ENCODE data around the gene C3orf52.

The C3orf52 gene

GRCh38 chr3:112122870-112123269 is 36.7 kb downstream of the C3orf52 start:
- TF ChIP-seq CTCF (IDR thresholded peaks at IDR 0.05; ENCODE audit: borderline replicate concordance, control extremely low read depth, extremely low read depth, insufficient read depth, missing control alignments) = no peak
- no peak for DNase-seq (ENCODE audit: low spot score)
- in situ Hi-C loops (cut with MboI; ENCODE audit: low sequenced_read_pairs, unreplicated experiment) = no loop called here

DNA sequence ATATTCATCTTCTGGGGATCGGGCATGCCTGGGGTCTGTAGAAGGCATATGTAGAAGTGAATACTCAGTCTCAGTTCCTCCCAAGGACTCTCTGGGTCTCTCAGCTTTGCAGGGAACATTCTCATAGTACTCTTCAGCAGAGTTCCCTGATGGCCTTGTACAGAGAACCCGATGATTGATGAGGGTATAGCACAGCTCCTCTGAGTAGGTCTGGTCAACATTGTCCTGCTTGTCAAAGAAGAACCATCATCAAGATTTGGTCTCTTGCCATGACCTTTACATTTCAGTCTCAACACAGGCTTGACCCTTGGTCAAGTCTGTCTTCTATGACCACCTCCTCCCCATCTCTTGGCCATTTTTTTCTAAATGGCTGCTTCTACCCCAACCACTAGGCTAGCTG is 37.4 kb downstream of the C3orf52 start:
- no peak for TF ChIP-seq CTCF (IDR thresholded peaks at IDR 0.05; ENCODE audit: borderline replicate concordance, control extremely low read depth, extremely low read depth, insufficient read depth, missing control alignments)
- in situ Hi-C loops (cut with MboI; ENCODE audit: low sequenced_read_pairs, unreplicated experiment) = no loop called here
- DNase-seq (ENCODE audit: low spot score) = no peak

- in situ Hi-C loops (cut with MboI; ENCODE audit: low sequenced_read_pairs, unreplicated experiment) = loop anchor here (25.0 kb wide), 1 partner anchor 862 kb away; the partner anchor contains the start of genes CD200R1 and GTPBP8
- no peak for TF ChIP-seq CTCF (IDR thresholded peaks at IDR 0.05; ENCODE audit: borderline replicate concordance, control extremely low read depth, extremely low read depth, insufficient read depth, missing control alignments)
- DNase-seq (ENCODE audit: low spot score) = no peak
These were observed 38.9 kb downstream of the C3orf52 start for GRCh38 chr3:112124907-112125607.

DNA sequence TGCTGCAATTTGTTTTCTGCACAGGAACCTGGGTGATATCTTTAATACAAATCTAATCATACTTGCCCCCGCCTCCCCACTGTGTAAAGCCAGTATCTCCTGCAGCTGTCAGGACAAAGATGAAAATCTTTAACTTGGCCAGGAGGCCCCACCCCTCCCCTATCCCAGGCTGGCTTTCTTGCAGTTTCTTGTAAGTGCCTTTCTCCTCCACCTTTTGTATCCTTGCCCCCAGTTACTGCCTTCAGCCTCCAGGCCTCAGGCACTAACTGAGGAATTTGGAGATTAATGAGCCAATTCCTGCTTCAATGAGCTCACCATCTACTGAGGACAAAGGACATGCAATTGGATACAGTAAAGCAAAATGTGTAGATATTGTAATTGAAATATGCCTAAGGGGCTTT is 40.3 kb downstream of the C3orf52 start:
- DNase-seq (ENCODE audit: low spot score) = no peak
- TF ChIP-seq CTCF (IDR thresholded peaks at IDR 0.05; ENCODE audit: borderline replicate concordance, control extremely low read depth, extremely low read depth, insufficient read depth, missing control alignments) = no peak
- in situ Hi-C loops (cut with MboI; ENCODE audit: low sequenced_read_pairs, unreplicated experiment) = loop anchor here (25.0 kb wide), 1 partner anchor 861 kb away; the partner anchor contains the start of genes CD200R1 and GTPBP8

DNA sequence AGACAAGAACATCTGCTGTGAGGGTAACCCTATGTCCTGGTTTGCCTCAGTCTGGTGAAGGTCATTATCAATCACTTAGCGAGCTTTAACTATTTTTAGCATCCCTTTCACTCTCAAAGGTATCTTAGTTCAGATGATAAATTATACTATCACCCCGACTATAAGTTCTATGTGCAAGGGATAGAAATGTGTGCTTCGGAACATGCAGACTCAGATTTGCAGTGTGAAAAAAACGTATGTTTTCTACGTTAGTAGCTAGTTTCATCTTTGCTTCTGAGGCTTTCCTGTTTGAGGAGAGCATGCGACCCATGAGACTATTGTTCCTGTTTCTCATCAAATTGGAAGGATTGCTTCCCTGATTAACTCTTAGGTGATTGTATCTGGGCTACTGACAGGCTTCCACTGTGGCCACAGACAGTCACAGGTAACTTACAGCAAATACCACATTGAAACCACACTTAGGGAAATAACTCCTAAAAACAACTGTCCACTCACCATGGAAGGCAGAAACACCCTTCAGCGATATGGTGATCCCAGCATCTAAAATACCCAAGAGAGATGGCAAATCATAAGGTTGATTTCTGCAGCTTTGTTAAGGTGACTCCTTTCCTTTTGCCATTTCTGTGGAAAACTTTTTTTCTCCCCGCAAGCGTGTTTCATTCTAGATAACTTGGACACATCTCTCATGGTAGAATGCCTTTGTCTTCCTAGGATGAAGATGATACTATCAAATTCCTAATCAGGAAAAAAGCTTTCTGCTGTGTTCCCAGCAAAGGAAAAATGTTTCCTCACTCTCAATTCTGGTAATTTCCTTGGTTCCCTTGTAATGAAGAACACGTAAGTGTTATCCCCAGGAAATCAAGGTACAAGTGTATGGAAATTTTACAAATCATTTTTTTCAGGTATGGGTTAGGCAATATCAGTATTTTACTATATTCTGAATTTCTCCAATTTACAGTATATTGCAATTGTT is 41.6 kb downstream of the C3orf52 start:
- TF ChIP-seq CTCF (IDR thresholded peaks at IDR 0.05; ENCODE audit: borderline replicate concordance, control extremely low read depth, extremely low read depth, insufficient read depth, missing control alignments) = no peak
- in situ Hi-C loops (cut with MboI; ENCODE audit: low sequenced_read_pairs, unreplicated experiment) = loop anchor here (25.0 kb wide), 1 partner anchor 859 kb away; the partner anchor contains the start of genes CD200R1 and GTPBP8
- DNase-seq (ENCODE audit: low spot score) = no peak
